GM12874 (cell line): ENCODE data around the gene IFNGR1.

ENCODE experiments used
- TF ChIP-seq, protein P1 (sequence below): IDR thresholded peaks from 2 replicates; pipeline ENCODE4 v1.5.1; 2011; ENCODE audit warnings: low read depth, mild to moderate bottlenecking, control low read depth, low read length, moderate library complexity; ENCODE audit not compliant: insufficient read depth

Gene IFNGR1

DNA sequence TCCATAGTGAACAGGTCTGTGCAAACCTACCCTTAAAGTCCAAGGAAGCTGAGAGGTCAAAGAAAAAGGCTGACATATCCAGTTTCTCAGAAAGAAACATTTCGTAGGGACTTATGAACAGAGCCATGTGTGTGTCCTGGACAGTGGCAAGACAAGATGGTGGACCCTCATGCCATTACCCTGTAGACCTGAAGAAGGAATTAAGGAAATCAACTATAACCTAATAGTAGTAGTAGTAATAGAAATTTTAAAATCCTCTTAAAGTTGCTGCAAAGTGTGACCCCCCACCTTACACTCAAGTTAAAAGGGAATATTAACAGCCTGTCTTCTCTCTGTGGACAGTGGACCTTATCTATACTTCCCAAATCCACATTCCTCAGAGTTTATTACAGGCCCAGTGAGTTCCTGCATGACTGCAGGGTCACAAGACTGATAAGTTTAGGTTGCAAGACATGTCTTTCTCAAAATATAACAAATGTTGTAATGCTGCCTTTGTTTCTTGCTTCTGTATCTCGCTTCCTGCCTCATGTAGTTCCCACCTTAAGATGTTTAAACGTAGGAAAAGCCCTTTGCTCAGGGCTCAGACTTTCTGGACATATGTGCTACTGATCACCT is 56.4 kb downstream of the IFNGR1 start:
- TF ChIP-seq, protein P1, sequence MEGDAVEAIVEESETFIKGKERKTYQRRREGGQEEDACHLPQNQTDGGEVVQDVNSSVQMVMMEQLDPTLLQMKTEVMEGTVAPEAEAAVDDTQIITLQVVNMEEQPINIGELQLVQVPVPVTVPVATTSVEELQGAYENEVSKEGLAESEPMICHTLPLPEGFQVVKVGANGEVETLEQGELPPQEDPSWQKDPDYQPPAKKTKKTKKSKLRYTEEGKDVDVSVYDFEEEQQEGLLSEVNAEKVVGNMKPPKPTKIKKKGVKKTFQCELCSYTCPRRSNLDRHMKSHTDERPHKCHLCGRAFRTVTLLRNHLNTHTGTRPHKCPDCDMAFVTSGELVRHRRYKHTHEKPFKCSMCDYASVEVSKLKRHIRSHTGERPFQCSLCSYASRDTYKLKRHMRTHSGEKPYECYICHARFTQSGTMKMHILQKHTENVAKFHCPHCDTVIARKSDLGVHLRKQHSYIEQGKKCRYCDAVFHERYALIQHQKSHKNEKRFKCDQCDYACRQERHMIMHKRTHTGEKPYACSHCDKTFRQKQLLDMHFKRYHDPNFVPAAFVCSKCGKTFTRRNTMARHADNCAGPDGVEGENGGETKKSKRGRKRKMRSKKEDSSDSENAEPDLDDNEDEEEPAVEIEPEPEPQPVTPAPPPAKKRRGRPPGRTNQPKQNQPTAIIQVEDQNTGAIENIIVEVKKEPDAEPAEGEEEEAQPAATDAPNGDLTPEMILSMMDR = no peak

DNA sequence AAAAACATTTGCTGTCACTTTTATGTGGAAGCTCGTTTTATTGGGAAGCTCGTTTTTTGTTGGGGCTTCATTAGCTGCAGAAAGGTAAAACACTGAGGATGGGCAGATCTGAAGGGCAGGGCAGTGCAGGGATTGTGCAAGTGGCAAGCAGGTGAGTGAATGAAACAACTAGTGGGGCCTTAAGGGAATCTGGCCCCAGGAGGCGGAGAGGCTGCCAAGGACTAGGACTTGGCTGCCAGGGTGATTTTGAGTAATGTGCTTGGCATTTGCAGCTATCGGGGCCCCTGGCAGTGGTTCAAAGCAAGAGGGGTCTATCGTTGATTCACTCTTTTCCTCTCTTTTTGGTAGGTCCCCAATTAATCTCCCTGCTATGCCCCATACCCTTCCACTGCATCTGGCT is 57.2 kb downstream of the IFNGR1 start:
- TF ChIP-seq, protein P1 = no peak

DNA sequence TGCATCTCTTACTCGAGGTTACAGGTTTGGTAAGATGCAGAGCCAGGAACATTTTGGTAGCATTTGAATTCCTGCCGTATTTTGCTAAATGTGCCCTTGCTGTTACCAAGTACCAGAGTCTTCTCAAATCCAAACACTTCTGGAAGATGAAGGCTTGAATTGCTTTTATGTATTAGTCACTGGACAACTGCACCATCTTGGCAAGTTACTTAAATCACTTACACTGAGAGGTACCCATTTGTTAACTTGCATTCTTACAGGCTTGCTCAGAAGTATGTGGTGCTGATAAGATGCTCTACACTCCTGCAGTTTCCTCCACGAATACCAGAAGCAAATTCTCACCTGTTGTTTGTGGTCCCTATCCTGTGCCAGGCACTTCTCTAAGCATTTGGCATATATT is 58.4 kb downstream of the IFNGR1 start:
- TF ChIP-seq, protein P1 = no peak

DNA sequence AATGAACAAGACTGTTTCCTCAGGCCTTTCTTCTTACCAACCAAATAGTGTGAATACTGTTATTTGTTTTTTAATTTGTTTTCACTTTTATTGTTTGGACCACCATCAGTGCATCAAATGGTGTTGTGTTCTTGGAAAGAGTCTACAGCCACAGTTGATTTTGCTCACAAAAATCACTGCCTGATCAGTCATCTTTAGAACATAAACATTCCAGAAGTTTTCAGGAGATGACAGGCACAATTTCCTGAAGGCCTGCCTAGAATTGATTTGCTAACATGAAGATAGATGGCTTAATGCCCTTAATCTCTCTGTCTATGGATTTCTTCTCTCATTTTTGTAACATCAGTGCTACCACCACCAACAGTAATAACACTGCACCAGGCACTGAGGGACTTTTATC is 59.3 kb downstream of the IFNGR1 start:
- TF ChIP-seq, protein P1 = no peak

DNA sequence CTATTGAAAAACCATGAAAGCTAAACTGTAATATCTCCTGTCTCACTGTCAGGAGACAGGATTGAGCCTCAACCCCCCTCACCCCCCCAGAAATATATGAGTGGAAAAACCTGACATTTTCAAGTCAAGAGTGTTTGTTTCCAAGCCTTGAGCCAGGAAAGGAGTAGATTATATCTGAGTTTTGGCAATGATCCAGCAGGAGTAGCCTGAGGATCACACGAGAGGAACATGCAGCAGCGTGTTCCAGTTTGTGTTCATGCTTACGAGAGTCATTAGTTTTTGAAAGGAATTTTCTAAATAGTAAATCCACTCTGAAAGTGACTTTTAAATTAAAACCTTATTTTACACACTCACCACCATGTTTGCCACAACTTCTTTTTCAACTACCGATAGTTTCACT is 61.6 kb downstream of the IFNGR1 start:
- TF ChIP-seq, protein P1 = no peak

DNA sequence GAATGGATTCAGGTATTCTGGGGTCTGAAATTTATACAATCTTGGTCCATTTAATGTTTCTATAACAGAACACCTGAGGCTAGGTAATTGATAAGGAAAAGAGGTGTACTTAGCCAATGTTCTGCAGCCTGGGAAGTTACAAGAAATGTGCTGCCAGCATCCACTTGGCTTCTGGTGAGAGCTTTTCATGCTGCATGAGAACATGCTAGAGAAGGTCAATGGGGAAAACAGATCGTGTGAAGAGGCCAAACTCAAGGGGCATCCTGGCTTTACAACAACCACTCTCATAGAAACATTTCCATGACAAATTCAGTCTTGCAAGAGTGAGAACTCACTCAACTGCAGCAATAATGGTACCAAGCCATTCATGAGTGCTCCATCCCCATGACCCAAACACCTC is 62.5 kb downstream of the IFNGR1 start:
- TF ChIP-seq, protein P1 = no peak

DNA sequence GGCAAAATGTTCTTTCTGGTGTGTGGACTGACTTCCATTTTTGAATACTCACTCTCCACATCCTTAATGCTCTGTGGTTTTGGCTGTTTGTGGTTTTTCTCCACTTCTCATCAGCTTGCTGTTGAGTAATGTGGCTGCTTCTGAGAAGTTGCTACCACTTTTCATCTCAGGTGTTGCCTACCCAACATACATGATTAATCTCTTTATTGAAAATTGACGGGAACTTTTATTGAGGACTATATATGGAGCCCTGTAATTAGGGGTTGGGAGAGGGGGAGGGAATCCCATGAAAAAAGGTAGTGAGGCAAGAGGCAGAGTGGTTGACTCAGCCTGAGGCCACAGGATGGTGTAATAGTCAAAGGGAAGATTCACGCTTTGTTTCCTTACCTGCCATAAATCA is 63.4 kb downstream of the IFNGR1 start:
- TF ChIP-seq, protein P1 = no peak

DNA sequence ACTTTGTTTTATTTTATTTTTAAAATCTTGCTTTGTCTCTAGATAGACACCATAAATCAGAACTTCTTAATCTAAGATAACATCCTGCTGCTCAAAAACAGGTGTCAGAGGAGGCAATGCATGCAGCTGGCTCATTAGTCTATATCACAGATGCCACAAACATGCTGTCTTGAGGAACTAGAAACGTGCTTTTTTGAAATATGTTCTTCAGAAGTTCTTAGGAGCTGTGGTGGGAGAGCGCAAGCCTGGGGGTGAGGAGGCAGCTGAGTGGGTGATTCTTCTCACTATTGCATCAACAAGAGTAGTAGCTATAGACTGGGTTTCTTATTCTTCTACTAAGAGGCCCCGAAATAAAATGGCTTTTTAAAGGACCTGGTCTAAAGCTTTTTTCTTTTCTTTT is 69.1 kb downstream of the IFNGR1 start:
- TF ChIP-seq, protein P1 = no peak
